ENCODE measurements around the gene CPA5. TPM values are rescaled to one million over a fixed set of nuclear protein-coding genes. Genes with fewer than 3 reads are reported as not detected.

The CPA5 gene
- total and polyA plus RNA-seq, 2 experiments from 2014 or later: 0.98 TPM; not detected in 1

DNA sequence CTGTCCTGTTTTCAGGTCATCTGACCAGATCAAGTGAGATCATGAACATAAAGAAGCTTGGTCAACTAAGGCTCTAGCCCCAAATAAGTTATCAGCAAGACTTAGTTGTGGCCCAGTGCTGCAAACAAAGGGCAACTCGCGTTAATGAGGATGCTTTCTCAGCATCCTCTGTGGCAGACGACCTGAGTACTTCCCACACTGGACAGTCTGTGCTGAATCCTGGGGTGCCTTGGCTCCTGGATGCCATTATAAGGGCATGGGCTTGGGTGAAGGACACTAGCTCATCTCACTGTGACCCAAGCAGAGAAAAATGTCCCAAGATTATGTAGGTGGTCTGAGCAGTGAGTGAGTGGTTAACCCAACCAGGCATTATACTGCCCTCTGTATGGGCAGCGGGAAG, 13.9 kb downstream of the CPA5 start:
- no peak for DNase-seq (ENCODE audit: low read depth in 1 of 2, low spot score in 1 of 2)

DNA sequence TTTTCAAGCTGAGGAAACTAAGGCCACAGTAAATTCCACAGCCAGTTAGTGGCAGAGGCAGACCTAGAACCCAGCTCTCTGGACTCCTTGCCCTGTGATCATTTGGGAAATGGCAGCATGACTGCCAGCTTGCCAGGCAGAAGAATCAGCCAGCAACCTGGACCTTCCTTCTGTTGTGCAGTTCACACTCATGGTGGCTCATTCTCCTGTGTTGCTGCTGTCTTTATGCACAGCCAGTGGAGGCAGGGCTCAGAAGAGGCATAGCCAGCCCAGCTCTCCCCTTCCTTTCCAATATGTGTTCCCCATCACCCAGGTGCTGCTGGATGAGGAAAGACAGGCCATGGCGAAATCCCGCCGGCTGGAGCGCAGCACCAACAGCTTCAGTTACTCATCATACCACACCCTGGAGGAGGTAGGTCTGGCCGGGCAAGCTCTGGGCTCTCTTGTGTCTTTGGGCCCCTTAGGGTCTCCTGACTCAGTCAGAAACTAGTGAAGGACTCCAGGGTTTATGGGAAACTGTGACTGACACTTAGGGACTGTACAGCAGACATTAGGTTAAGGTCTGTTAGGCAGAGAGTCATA, 14.8 kb downstream of the CPA5 start:
- H3K4me1 ChIP-seq (ENCODE audit: low read depth): peaks cover 11% of the 10 kb centered on the region
- DNase-seq (ENCODE audit: low read depth in 1 of 2, low spot score in 1 of 2): no peak
- TF ChIP-seq, protein P1, sequence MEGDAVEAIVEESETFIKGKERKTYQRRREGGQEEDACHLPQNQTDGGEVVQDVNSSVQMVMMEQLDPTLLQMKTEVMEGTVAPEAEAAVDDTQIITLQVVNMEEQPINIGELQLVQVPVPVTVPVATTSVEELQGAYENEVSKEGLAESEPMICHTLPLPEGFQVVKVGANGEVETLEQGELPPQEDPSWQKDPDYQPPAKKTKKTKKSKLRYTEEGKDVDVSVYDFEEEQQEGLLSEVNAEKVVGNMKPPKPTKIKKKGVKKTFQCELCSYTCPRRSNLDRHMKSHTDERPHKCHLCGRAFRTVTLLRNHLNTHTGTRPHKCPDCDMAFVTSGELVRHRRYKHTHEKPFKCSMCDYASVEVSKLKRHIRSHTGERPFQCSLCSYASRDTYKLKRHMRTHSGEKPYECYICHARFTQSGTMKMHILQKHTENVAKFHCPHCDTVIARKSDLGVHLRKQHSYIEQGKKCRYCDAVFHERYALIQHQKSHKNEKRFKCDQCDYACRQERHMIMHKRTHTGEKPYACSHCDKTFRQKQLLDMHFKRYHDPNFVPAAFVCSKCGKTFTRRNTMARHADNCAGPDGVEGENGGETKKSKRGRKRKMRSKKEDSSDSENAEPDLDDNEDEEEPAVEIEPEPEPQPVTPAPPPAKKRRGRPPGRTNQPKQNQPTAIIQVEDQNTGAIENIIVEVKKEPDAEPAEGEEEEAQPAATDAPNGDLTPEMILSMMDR (IDR thresholded peaks at IDR 0.05; ENCODE audit: low read depth, low read length): no peak

More for the DNA sequence above, 13.9 kb downstream of the CPA5 start:
- Histone ChIP-seq H3K36me3 (no peaks in the 10 kb centered on the region), H3K4me3 (no peak overlapping the region), H3K9me3 (ENCODE audit: low read depth) (no peaks in the 10 kb centered on the region), H3K27ac (no peak overlapping the region), H3K4me1 (ENCODE audit: low read depth) (peaks cover 11% of the 10 kb centered on the region), H3K27me3 (no peaks in the 10 kb centered on the region)
- TF ChIP-seq, protein P1 (IDR thresholded peaks at IDR 0.05; ENCODE audit: low read depth, low read length): no peak

DNA sequence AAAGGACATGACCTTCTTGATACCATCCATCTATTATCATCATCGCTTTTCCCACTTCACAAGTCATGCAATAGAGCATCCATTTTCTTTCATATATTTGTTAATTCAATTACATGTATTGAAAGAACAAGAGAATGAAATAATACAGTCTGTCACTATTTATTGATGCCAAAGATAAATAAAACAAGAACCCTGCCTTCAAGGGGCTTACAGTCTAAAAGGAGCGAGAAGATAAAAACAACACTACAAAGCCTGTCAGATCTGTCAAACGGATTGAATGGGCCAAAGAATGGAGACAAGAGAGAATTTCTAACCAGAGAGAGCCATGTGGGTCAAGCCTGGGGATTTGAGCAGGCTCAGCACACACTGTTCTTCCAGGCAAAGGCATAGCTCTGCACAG, 15.9 kb downstream of the CPA5 start:
- TF ChIP-seq, protein P1 (IDR thresholded peaks at IDR 0.05; ENCODE audit: low read depth, low read length): no peak
- no peak overlapping the region for H3K27ac ChIP-seq
- DNase-seq (ENCODE audit: low read depth in 1 of 2, low spot score in 1 of 2): no peak
- peaks cover 23% of the 10 kb centered on the region for H3K4me1 ChIP-seq (ENCODE audit: low read depth)
- H3K27me3 ChIP-seq: no peaks in the 10 kb centered on the region
- no peaks in the 10 kb centered on the region for H3K36me3 ChIP-seq
- H3K9me3 ChIP-seq (ENCODE audit: low read depth): no peaks in the 10 kb centered on the region
- H3K4me3 ChIP-seq: no peak overlapping the region

More for the DNA sequence above, 14.8 kb downstream of the CPA5 start:
- Histone ChIP-seq H3K36me3 (no peaks in the 10 kb centered on the region), H3K27ac (no peak overlapping the region), H3K9me3 (ENCODE audit: low read depth) (no peaks in the 10 kb centered on the region), H3K4me3 (no peak overlapping the region), H3K27me3 (no peaks in the 10 kb centered on the region)

DNA sequence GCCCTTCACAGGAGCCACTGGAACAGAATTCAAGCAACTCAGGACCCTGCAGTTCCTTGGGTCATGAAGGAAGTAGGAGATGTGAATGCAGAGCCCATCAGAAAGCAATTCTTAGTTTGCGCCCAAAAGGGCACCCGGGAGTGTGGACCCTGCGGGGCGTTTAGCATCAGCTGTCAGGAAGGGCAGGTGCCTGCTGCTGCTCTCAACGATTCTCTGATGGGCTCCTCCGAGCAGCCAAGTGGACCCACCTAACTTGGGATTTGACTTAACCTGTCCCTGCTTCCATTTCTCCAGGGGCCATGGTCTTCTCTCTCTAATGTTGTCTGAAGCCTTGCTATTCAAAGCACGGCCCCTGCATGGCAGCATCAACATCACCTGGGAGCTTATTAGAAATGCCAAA, 17.1 kb downstream of the CPA5 start:
- no peaks in the 10 kb centered on the region for H3K27me3 ChIP-seq
- DNase-seq (ENCODE audit: low read depth in 1 of 2, low spot score in 1 of 2): no peak
- H3K4me1 ChIP-seq (ENCODE audit: low read depth): peaks cover 14% of the 10 kb centered on the region
- no peak overlapping the region for H3K27ac ChIP-seq
- H3K9me3 ChIP-seq (ENCODE audit: low read depth): no peaks in the 10 kb centered on the region
- TF ChIP-seq, protein P1 (IDR thresholded peaks at IDR 0.05; ENCODE audit: low read depth, low read length): no peak
- H3K36me3 ChIP-seq: no peaks in the 10 kb centered on the region
- no peak overlapping the region for H3K4me3 ChIP-seq

DNA sequence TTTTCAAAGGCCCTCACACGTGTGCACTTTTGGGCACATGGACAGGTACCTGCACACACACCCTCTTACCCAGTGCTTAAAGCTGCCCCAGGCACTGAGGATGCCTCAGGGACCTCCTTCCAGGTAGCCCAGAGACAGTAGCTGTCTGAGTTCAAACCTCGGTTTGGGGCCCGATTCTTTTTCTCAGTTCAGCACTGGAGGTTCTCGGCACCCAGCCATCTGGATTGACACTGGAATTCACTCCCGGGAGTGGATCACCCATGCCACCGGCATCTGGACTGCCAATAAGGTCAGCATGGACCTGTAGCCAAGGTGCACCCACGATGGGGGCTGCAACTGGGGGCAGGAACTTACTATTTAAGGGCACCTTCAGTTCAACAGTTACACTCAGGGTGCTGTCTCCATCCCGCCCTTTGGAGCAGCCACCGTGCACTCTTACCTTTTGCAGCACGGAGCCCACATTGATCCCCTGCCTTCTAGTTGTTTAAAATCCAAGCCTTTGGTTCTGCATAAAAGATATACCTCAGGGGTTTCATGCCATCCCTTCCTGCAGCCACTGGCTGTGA, 17.7 kb downstream of the CPA5 start:
- TF ChIP-seq, protein P1 (IDR thresholded peaks at IDR 0.05; ENCODE audit: low read depth, low read length): no peak
- Histone ChIP-seq H3K36me3 (no peaks in the 10 kb centered on the region), H3K27me3 (no peaks in the 10 kb centered on the region), H3K9me3 (ENCODE audit: low read depth) (no peaks in the 10 kb centered on the region), H3K4me3 (no peak overlapping the region), H3K4me1 (ENCODE audit: low read depth) (peaks cover 12% of the 10 kb centered on the region), H3K27ac (no peak overlapping the region)
- DNase-seq (ENCODE audit: low read depth in 1 of 2, low spot score in 1 of 2): no peak

All from cardiac muscle cell (in vitro differentiated cells and primary cell).